Measurements from ENCODE around the gene EYS.

DNA sequence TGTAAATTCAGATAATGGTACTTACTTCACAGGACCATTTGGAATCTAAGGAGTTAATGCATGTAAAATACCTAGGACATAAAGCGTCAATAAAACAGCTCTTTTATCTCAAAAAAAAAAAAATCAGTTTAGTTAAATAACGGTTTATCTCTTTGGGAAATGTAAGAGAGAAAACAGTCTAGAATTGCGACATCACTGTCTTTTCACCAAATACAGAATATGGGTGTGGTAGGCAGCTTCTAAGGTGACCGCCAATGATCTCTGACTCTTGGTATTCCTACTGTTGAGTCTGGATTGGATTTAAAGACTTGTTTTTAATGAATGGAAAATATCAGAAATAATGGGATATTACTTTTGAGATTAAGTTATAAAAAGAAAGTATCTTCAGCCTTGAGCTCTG is 111.5 kb downstream of the EYS start:
- TF ChIP-seq RFX5 (IDR thresholded peaks at IDR 0.05; ENCODE audit: low read depth, low read length) (no peak), CREB1 (IDR thresholded peaks at IDR 0.05) (no peak), CREB1 (CRISPR knock-in tag; IDR thresholded peaks at IDR 0.05) (no peak), CTCF (CRISPR knock-in tag; IDR thresholded peaks at IDR 0.05) (no peak), EZH2 (conservative IDR thresholded peaks at IDR 0.05; ENCODE audit: low read depth, low read length) (no peak), MEF2D (CRISPR knock-in tag; IDR thresholded peaks at IDR 0.05) (no peak), IRF2 (CRISPR knock-in tag; IDR thresholded peaks at IDR 0.05) (no peak)

Measured in HepG2 (cell line).